HG03469 (cell line): Measurements from ENCODE around the gene TOMM7.
"Not testable (repeated sequence)": the region's sequence is repeated elsewhere in the genome, so short reads cannot be mapped to it uniquely, and the experiment has no call there.

Experiments
- ATAC-seq: cut with Tn5 transposase; IDR thresholded peaks from one replicate; pipeline ENCODE4 v1.9.1; 2021; ENCODE audit warnings: mild to moderate bottlenecking, moderate library complexity, moderate number of reproducible peaks; ENCODE audit not compliant: unreplicated experiment

TOMM7 gene

GRCh38 chr7:22854158-22855048 lies 31.8 kb upstream of the TOMM7 start:
- peak; percentile 68 for ATAC-seq

- ATAC-seq, result peak; percentile 3
These were observed 31.1 kb upstream of the TOMM7 start for GRCh38 chr7:22853674-22854157.

GRCh38 chr7:22853138-22853537 lies 30.5 kb upstream of the TOMM7 start:
- ATAC-seq, result no peak

- no peak for ATAC-seq
These were observed 28.5 kb upstream of the TOMM7 start for GRCh38 chr7:22851145-22851544.

GRCh38 chr7:22850394-22850793 lies 27.7 kb upstream of the TOMM7 start:
- not testable (repeated sequence) for ATAC-seq

GRCh38 chr7:22849662-22850061 lies 27.0 kb upstream of the TOMM7 start:
- no peak for ATAC-seq

GRCh38 chr7:22849172-22849571 lies 26.5 kb upstream of the TOMM7 start:
- ATAC-seq, result no peak

- no peak for ATAC-seq
These were observed 24.3 kb upstream of the TOMM7 start for GRCh38 chr7:22846961-22847360.

- no peak for ATAC-seq
These were observed 22.7 kb upstream of the TOMM7 start for GRCh38 chr7:22845221-22845834.

- no peak for ATAC-seq
These were observed 21.1 kb upstream of the TOMM7 start for GRCh38 chr7:22843681-22844309.

- ATAC-seq, result no peak
These were observed 20.3 kb upstream of the TOMM7 start for GRCh38 chr7:22842973-22843372.

- no peak for ATAC-seq
These were observed 19.8 kb upstream of the TOMM7 start for GRCh38 chr7:22842383-22842941.

GRCh38 chr7:22841954-22842353 lies 19.3 kb upstream of the TOMM7 start:
- no peak for ATAC-seq

- no peak for ATAC-seq
These were observed 14.7 kb upstream of the TOMM7 start for GRCh38 chr7:22837308-22837707.

GRCh38 chr7:22836506-22836905 lies 13.9 kb upstream of the TOMM7 start:
- not testable (repeated sequence) for ATAC-seq

GRCh38 chr7:22833957-22834356 lies 11.3 kb upstream of the TOMM7 start:
- ATAC-seq, result no peak

GRCh38 chr7:22833113-22833855 lies 10.6 kb upstream of the TOMM7 start:
- no peak for ATAC-seq

GRCh38 chr7:22832401-22832800 lies 9.8 kb upstream of the TOMM7 start:
- no peak for ATAC-seq

GRCh38 chr7:22831602-22832305 lies 9.1 kb upstream of the TOMM7 start:
- no peak for ATAC-seq

- no peak for ATAC-seq
These were observed 4.9 kb upstream of the TOMM7 start for GRCh38 chr7:22827563-22827962.
